NCI-H2196 (cell line): ENCODE measurements around the gene TRIP13.
A peak's percentile ranks its signal among the peaks of the same experiment; 100 is the strongest.
"Not testable (repeated sequence)": the region's sequence is repeated elsewhere in the genome, so short reads cannot be mapped to it uniquely, and the experiment has no call there.

Experiments used
- DNase-seq: peaks from one replicate; lab custom pipeline; 2025; ENCODE audit not compliant: unreplicated experiment; lab: John Stamatoyannopoulos, UW

TRIP13 gene

DNA sequence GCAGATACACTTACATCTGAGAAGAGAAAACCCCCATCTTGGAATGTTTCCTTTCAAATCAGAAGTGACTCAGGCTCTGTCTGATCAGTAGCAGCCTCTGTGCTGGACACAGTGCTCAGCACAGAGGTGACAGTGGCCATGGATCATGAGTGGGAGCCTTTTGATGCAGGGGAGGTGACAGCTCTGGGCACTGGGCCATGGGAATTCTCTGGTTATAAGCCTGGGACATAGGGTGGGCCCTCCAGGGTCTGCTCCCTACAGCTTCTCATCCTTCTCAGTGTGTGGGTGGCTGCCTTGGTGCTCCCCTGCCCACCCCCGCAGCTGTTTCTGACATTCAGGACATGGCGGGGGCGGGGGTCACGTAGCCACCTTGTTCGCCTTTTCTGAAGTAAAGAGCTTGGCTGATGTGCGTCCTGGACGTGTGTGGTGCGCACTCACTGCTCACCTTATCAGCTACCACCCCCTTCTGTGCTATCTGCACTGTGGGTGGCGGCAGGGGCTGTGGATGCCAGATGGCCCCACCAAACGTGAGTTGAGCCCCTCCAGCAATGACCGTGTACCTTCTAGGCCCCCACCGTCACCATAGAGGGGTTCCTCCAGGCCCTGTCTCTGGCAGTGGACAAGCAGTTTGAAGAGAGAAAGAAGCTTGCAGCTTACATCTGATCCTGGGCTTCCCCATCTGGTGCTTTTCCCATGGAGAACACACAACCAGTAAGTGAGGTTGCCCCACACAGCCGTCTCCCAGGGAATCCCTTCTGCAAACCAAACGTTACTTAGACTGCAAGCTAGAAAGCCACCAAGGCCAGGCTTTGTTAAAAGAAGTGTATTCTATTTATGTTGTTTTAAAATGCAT is 24.0 kb downstream of the TRIP13 start:
- no peak for DNase-seq

DNA sequence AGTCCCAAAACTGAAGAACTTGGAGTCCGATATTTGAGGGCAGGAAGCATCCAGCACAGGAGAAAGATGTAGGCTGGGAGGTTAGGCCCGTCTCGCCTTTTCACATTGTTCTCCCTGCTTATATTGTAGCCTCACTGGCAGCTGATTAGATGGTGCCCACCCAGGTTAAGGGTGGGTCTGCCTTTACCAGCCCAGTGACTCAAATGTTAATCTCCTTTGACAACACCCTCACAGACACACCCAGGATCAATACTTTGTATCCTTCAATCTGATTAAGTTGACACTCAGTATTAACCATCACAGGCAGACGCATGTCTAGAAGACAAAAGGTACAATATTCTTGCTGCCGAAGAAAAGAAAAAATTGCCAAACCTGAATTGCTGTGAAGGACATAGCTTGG is 26.0 kb downstream of the TRIP13 start:
- DNase-seq = not testable (repeated sequence)

DNA sequence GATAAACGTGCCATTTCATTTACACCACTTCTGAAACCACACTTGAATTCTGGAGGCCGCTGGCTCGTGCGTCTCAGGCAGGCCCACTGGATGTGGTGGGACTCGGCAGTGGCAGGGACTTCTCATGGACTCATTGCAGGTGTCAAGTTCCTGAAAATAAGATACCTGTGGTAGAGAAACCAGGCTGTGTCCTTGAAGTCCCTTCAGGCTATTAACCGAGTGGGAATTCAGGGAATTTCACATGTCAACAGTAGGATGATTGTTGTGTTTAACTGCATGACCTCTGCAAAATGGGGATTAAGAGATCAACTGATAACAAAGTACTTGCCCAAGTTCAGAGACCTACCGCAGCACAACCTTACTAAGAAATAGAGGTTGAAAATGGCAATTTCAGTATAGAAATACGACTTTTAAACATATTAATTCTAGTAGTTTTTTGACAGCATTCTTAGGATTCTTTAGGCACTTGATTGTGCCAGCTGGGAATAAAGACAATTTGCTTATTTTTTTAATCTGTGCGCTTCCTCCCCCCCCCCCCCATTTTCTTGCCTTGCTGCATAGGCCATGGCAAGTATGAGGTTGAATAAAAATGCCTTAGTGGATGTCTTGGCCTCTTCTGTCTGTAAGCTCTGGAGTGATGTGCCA is 26.8 kb downstream of the TRIP13 start:
- DNase-seq = no peak

DNA sequence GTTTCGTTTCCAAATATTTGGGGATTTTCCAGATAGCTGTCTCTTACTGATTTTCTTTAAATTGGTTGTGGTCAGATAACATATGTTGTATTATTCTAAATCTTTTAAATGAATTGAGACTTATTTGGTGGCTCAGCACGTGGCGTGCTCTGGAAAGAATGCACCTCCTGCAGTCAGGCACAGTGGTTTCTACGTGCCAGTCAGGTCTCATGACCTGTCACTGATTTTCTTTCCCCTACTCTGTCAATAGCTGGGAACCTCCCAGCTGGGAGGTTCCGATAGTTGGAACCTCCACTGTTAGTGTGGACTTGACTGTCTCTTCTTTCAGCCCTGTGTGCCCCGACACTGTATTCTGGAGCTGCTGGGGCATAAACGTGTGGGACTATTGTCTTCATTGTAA is 27.6 kb downstream of the TRIP13 start:
- no peak for DNase-seq

DNA sequence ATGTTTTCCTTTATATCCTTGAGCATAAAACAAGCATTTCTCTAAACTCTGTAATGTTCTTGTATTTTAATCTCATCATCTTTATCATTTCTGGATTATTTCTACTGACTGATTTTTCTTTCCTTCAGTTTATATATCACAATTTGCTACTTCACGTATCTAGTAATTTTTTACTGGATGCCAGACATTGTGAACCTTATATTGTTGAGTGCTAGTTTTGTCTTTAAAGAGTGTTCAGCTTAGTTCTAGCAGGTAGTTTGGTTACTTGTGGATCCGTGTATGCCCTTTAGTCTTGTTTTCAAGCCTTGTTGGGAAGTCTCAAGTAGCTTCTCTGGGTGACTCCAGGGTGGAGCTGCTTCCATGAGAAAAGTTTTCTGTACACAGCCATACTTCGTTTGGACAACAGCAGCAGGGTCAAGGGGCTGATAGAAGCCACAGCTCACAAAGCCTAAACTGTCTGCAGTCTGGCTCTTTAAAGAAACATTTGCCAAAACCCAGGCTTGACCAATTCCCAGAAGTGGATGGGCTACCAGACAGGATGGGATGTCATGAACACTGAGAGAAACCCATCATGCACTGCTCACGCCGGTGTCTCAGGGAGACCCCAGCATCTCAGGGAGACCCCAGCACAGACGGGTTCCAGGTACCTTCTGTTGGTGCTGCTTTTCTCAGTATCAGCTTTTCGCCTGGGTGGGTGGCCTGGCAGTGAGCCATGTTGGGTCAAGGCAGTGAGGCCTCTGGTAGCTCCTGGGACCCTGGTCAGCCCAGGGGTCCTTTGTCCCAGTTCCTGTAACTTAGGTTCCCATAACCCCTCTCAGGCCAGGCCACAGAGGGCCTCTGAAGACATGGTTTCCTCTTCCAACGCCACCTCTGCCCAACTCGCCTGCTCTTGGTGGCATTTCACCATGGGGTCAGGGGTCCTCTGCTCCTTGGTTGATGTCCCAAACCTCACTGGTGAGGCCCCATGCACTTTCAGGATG is 29.1 kb downstream of the TRIP13 start:
- no peak for DNase-seq

DNA sequence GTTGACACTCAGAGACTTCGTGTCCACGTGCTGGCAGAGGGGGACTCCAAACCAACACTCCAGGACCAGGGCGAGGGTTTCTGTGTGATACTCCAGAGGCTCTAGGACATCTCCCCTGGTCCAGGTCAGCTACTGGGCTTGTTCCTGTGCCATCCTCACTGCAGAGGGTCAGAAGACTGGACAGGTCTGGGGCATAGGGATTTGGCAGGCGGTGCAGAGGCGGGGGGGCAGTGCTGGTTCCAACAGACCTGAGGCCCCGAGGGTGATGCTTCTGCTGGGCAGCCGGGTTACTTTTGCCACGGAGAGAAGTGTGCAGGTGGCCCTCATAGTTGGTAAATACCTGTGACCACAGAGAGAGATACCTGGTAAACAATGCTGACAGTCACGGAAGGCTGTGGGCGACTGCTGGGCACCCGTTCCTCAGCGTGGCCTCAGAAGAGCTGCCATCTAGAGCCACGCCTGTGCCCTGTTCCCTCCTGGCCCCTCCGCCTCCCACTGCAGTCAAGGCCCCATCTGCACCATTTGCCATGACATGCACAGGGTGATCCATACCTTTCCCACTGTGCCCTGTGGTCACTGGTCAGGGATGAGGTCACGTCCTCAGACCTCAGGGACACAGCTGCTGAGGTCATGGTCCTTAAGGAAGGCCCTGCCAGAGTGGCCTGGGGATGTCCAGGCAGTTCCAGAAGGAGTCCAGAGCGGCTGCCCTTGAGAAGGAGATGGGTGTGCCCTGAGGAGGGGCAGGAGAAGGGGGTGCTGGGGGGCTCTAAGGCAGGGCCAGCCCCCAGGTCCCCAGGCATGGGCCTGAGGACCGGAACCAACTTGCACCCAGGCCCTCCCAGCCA is 30.0 kb downstream of the TRIP13 start:
- DNase-seq = no peak

DNA sequence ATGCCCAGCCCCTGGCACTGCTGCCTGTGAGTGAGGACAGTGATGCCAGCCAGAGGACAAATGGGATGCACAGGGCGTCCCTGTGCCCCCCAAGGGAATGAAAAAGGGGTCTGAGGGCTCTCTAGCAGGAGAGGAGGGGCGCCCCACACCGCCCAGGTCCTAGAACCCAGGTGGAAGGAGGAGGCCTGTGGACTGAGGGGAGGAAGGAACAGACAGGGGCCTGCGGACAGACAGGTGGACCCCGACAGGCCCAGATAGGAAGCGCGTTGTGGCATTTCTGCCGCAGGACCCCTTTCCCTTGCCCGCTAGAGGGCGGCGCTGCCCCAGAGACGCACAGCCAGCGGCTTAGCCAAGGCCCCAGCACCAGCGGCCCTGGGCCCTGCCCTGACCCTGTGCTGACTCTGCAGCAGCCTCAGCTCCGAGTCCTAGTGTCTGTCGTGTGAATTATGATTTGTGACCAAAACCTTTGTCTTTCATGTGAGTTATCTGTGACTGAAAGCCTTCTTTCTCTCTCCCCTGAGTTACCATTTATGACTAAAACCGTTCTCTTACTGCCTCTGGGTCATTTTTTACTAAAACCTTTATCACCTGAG is 30.7 kb downstream of the TRIP13 start:
- peak; percentile 82 for DNase-seq

DNA sequence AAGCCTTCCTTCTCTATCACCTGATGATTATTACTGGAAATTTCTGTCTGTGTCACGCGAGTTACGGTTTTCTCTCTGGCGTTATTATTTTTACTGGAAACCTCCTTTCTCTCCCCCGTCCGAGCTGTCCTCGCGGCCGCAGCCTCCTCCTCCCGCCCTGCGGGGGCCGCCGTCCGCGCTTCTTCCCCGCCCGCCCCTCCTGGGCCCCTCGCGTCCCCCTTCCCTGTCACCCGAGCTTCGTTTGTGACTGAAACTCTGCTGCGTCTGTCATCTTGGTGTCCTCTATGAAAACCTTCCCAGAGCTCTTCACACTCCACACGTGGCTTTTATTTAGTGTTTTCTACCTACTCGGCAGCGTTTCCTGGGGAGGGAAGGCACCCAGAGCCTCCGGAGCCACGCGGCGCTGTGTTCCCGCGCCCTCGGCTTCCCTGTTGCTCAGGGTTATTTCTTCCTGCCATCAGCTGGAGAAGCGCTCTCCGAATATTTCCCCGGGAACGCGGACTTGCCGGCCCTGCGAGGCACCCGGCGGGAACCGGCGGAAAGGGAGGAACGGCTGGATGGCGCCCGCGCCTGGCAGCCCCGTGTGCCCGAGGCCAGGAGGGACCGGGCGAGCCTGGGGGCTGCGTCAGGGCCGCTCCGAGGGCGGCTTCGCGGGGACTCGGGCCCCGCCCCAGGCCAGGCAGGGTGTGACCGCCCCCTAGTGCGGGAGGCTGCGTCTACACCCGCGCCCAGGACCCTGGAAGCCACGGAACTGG is 33.9 kb downstream of the TRIP13 start:
- DNase-seq = no peak

DNA sequence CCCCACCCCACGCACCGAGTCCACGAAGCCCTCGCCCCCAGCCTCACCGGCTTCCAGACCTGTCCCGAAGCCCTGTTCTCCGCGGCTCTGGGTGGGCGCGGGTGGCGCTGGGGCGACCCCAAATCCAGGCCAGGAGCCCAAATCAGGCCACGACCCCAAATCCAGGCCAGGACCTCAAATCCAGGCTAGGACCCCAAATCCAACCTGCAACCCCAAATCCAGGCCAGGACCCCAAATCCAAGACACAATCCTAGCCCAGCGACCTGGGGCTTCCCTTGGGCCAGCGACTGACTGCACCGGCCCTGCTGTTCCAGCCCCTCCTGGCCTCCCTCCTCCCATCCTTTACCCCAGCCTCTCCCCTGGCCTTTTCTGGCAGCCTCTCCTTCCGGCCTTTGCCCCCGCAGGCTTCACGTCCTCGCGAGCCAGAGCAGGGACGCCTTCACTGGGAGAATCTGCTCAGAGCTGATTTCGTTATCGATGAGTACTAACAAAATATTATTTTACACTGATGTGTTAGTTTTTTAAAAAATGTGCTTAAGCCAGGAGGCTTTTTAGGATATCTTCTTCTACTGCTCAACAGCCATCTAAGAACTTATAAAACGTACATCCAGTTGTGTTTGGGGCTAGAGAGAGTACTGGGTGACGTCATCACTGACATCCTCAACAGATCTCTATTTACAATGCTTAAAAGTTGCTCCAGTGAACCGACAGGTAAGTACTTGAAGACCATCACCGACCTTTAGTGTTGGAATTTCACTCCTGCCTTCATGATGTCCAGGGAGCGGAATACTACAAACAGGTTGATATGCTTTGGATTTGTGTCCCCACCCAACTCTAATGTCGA is 34.7 kb downstream of the TRIP13 start:
- DNase-seq = no peak

DNA sequence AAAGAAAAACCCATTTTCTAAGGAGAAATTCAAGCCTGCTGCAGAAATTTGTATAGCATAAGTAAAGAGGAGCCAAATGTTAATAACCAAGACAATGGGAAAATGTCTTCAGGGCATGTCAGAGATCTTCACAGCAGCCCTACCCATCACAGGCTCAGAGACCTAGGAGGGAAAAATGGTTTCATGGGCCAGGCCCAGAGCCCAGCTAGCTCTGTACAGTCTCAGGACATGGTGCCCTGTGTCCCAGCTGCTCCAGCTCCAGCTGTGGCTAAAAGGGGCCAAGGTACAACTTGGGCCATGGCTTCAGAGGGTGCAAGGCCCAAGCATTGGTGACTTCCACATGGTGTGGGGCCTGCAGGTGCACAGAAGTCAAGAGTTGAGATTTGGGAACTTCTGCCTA is 36.5 kb downstream of the TRIP13 start:
- DNase-seq = not testable (repeated sequence)

DNA sequence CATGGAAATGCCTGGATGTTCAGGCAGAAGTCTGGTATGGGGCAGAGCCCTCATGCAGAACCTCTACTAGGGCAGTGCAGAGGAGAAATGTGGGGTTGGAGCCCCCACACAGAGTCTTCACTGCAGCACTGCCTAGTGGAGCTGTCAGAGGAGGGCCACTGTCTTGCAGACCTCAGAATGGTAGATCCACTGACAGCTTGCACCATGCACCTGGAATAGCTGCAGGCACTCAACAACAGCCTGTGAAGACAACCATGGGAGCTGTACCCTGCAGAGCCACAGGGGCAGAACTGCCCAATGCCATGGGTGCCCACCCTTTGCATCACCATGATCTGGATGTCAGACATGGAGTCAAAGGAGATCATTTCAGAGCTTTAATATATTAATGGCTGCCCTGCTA is 36.9 kb downstream of the TRIP13 start:
- no peak for DNase-seq

DNA sequence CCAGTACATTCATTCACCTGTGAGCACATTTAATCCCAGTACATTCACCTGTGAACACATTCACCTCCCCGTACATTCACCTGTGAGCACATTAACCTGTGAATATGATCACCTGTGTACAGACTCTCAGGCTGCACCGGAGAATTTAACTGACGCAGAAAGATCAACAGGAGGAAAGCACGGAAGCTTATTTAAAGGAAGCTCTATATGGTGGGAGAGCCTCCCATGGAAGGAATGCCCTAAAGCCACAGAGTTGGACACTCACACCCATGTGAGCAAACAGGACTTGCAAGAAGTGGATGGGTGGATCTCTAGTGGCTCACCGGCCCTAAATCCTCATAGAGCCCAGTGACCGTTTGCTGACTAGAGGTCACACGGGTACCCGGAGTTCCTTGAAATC is 38.2 kb downstream of the TRIP13 start:
- no peak for DNase-seq

DNA sequence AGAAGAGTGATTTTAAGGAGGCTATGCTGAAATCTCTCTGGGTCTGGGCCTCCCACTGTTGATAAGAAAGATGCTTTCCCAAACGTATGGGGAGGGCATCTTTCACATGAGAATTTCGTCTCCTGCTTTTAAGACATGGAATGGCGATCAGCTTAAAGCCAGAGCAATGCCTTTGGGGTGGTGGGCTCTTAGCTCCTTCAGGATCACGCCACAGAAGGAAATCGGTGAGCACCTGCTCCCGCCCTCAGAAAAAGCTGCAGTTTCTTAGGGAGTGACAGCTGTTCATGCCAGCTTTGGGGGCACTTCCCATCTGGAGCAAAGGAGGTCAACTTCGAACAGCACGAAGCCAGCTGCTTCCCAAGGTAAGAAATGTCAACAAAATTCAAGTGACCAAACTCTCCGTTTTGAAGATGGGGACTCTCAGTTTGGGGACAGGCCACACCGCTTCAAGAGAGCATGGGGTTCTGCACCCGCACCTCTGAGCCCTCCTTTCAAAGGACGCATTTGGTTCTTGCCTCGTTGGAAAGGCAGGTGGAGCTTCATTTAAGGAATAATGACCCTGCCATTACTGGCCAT is 39.0 kb downstream of the TRIP13 start:
- no peak for DNase-seq

DNA sequence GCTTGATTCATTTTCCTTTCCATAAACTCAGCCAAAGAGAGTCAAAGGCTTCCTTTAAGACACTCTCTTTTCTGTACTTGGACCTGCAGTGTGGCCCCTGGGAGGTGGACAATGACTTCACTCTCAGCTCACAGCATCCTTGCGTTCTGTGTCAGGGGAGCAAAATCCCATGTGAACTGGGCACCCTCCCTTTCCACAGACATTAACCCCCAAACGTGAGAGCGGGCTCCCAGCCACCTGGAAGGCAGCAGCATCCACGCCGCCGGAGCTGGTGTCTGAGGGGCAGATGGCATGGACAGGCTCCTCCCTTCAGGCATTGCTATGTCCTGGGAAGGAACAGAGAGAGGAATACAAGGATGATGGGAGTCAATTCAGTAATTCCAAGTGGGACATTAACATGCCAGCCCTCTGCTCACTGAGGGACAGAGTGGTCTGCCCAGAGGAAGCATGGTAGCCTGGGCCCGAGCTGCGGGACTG is 39.5 kb downstream of the TRIP13 start:
- no peak for DNase-seq

DNA sequence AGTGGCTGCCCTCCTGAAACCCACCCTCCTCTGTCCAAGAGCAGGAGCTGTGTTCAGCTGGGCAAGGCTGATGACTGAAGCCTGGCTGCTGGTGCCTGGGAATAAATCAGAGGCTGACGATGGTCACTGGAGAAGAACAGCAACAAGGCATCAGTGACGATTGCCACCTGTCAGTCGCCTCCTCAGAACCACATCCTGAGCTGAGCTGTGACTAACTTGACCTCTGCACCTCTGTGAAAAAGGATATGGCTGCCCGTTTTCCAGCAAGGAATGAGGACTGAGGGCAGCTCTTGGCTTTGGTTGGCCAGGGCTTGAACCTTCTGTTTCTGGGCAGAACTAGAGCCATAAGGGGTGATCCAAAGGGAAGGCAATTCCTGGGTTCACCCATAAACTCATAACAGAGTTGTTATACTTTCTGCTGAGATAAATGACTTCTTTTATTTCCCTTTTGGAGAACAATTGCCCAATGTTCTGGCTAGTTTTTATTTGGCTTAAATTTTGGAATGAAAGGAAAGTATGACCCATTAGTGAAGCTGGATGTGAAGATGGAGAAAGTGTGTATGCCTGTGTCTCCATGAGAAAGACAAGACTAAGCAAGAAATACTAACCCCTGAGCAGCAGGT is 40.1 kb downstream of the TRIP13 start:
- no peak for DNase-seq

DNA sequence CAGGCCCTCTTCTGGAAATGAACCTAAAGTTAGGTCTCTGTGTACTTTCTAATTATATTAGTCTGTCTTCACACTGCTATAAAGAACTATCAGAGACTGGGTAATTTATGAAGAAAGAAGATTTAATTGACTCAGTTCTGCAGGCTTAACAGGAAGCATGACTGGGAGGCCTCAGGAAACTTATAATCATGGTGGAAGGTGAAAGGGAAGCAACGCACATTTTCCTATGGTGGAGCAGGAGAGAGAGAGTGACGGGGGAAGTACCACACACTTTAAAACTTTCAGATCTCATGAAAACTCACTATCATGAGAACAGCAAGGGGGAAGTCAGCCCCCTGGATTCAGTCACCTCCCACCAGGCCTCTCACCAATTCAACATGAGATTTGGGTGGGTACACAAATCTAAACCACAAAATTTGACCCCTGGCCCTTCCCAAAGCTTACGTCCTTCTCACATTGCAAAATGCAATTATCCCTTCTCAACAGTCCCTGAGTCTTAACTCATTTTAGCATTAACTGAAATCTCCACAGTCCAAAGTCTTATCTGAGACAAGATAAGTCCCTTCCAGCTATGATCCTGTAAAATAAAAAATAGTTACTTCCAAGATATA is 40.7 kb downstream of the TRIP13 start:
- no peak for DNase-seq

DNA sequence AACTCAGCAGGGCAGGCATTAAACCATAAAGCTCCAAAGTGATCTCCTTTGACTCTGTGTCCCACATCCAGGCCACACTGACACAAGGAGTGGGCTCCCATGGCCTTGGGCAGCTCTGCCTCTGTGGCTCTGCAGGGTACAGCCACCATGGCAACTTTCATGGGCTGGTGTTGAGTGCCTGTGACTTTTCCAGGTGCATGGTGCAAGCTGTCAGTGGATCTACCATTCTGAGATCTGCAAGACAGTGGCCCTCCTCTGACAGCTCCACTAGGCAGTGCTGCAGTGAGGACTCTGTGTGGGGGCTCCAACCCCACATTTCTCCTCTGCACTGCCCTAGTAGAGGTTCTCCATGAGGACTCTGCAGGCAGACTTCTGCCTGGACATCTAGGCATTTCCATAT is 41.3 kb downstream of the TRIP13 start:
- DNase-seq = not testable (repeated sequence)
